Measurements from ENCODE around the gene DISP2. TPM values are rescaled to one million over a fixed set of nuclear protein-coding genes. Genes with fewer than 3 reads are reported as not detected.

DISP2 gene
- total RNA-seq, 1 donor from 2014 or later: 0.38 TPM

GRCh38 chr15:40399370-40399769 is 41.4 kb downstream of the DISP2 start:
- ChIA-PET POLR2A (interaction anchor here (0.7 kb wide), 1 partner anchor 30 kb away, joined by 6 read pairs; no protein-coding TSS in a partner anchor), CTCF (no interaction called here)
- H3K36me3 Mint-ChIP-seq (ENCODE audit: low read depth): peaks cover 2% of the 10 kb centered on the region
- no peak for DNase-seq
- intact Hi-C loops (cut with micrococcal nuclease): no loop called here
- no peaks in the 10 kb centered on the region for H3K27me3 Mint-ChIP-seq
- no peak overlapping the region for H3K27ac Mint-ChIP-seq
- no peak for ATAC-seq (ENCODE audit: low read depth)
- no peaks in the 10 kb centered on the region for H3K9me3 Mint-ChIP-seq
- peaks cover 18% of the 10 kb centered on the region for H3K4me1 Mint-ChIP-seq
- H3K4me3 Mint-ChIP-seq: no peak overlapping the region
- TF ChIP-seq CTCF (IDR thresholded peaks at IDR 0.05): no peak

- H3K36me3 Mint-ChIP-seq (ENCODE audit: low read depth): peaks cover 25% of the 10 kb centered on the region
- peak; percentile 94 for ATAC-seq (ENCODE audit: low read depth)
- peak within 1 kb of the TSS; percentile 88 for H3K4me3 Mint-ChIP-seq
- H3K4me1 Mint-ChIP-seq: peaks cover 34% of the 10 kb centered on the region
- peak; percentile 69 for DNase-seq
- no peak for TF ChIP-seq CTCF (IDR thresholded peaks at IDR 0.05)
- H3K9me3 Mint-ChIP-seq: no peaks in the 10 kb centered on the region
- CTCF ChIA-PET: interaction anchor here (0.9 to 2.7 kb wide), 3 partner anchors 38 to 62 kb away, joined by 3 to 6 read pairs (median 5); no protein-coding TSS in a partner anchor
- POLR2A ChIA-PET: interaction anchor here (0.5 to 1.8 kb wide), 12 partner anchors 8 to 289 kb away, joined by 3 to 11 read pairs (median 4); partner anchors contain the start of genes KNSTRN and PLCB2
- no peaks in the 10 kb centered on the region for H3K27me3 Mint-ChIP-seq
- H3K27ac Mint-ChIP-seq: peak within 1 kb of the TSS; percentile 67
- intact Hi-C loops (cut with micrococcal nuclease): loop anchor here (1.0 kb wide), 2 partner anchors 23 to 47 kb away; partner anchors contain the start of genes DISP2 and KNSTRN
Observed at GRCh38 chr15:40405501-40406381, 47.7 kb downstream of the DISP2 start, which contains the start of gene IVD. TSS of gene IVD (plus strand) at chr15:40405795. CDS start at chr15:40405828, 33 bp downstream.

GRCh38 chr15:40407330-40407990 is 49.4 kb downstream of the DISP2 start:
- ATAC-seq (ENCODE audit: low read depth) (peak; percentile 65), DNase-seq (no peak)
- Mint-ChIP-seq H3K36me3 (ENCODE audit: low read depth) (peaks cover 42% of the 10 kb centered on the region), H3K9me3 (no peaks in the 10 kb centered on the region), H3K4me1 (peaks cover 34% of the 10 kb centered on the region), H3K4me3 (peak overlapping the region; percentile 76), H3K27me3 (no peaks in the 10 kb centered on the region), H3K27ac (peak overlapping the region; percentile 86)
- ChIA-PET POLR2A (interaction anchor here (0.7 to 1.8 kb wide), 8 partner anchors 8 to 158 kb away, joined by 3 to 10 read pairs (median 6); partner anchors contain the start of genes BAHD1, CCDC32, DISP2 and PLCB2), CTCF (interaction anchor here (1.0 to 2.7 kb wide), 6 partner anchors 14 to 100 kb away, joined by 3 to 6 read pairs (median 3); partner anchors contain the start of gene PLCB2)
- TF ChIP-seq CTCF (IDR thresholded peaks at IDR 0.05): no peak
- intact Hi-C loops (cut with micrococcal nuclease): loop anchor here (1.0 kb wide), 1 partner anchor 39 kb away; no protein-coding TSS in a partner anchor

GRCh38 chr15:40409366-40409765 is 51.3 kb downstream of the DISP2 start:
- ChIA-PET POLR2A (no interaction called here), CTCF (no interaction called here)
- intact Hi-C loops (cut with micrococcal nuclease): no loop called here
- no peak for TF ChIP-seq CTCF (IDR thresholded peaks at IDR 0.05)
- ATAC-seq (ENCODE audit: low read depth) (no peak), DNase-seq (no peak)
- Mint-ChIP-seq H3K27me3 (no peaks in the 10 kb centered on the region), H3K27ac (no peak overlapping the region), H3K4me3 (no peak overlapping the region), H3K4me1 (peaks cover 34% of the 10 kb centered on the region), H3K9me3 (no peaks in the 10 kb centered on the region), H3K36me3 (ENCODE audit: low read depth) (peaks cover 56% of the 10 kb centered on the region)

All from activated B cell treated with CpG ODN at 0.5 μM for 24 hours (primary cell).